NCI-H446 treated with DMSO at 0.1 percent for 48 hours (cell line): ENCODE measurements around the gene VPS9D1.
"Not testable (repeated sequence)": the region's sequence is repeated elsewhere in the genome, so short reads cannot be mapped to it uniquely, and the experiment has no call there.

Source experiments
- DNase-seq: peaks from one replicate; lab custom pipeline; 2025; lab: John Stamatoyannopoulos, UW

VPS9D1 gene

GRCh38 chr16:89709716-89710432, 10.8 kb downstream of the VPS9D1 start:
- no peak for DNase-seq

- DNase-seq, result no peak
These were observed 11.5 kb downstream of the VPS9D1 start for GRCh38 chr16:89709166-89709565.

GRCh38 chr16:89708481-89708931, 12.2 kb downstream of the VPS9D1 start:
- DNase-seq, result no peak

DNA sequence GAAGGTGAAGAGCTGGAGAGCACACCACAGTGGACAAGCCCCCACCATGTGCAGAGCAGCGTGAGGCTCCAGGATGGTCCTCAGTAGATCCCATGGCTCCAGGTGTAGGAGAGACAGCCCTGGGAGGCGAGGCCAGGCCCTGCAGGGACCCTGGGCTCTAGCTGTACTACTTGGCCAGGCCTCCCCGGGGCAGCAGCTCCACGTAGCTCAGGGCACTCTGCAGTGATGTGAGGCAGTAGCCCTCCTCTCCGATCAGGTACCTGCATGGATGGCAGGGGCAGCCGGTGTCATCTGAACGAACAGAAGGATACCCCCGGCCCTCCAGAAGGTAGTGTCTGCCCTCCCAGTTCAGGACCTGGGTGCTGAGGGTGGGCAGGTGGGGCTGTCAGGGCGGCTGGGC, 13.0 kb downstream of the VPS9D1 start:
- no peak for DNase-seq

DNA sequence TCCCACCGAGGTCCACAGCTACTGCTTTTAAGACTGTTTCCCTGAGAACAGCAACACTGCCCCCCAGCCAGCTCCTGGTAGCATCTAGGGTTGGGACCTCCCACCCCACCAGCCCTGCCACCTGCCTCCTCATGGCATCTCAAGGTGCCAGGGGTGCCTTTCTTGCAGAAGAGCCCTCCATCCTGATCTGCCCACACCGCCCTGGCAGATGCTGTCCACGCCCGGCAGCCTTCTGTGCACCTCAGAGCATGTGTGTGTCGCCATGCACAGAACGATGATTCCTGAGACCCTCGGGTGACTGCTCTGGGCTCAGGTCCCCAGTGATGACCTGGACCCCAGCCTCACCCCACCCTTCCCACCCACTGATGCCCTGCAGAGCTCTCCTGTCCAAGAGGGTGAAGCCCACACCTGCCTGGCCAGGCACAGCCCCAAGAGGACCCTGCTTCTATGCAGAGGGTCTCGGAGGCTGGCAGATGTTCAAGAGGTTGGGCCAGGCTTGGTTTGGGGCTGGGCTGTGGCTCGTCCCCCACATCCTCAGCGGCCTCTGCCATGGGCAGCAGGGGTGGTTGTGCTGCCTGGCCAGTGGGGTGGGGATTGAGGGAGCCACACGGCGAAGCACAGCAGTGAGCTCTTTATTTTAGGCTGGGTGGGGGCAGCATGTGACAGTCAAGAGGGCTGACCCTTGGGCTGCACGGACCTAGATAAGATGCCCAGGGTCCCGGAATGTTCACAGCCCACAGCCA, 14.0 kb downstream of the VPS9D1 start:
- DNase-seq, result no peak

GRCh38 chr16:89705006-89705405, 15.7 kb downstream of the VPS9D1 start:
- DNase-seq, result no peak

DNA sequence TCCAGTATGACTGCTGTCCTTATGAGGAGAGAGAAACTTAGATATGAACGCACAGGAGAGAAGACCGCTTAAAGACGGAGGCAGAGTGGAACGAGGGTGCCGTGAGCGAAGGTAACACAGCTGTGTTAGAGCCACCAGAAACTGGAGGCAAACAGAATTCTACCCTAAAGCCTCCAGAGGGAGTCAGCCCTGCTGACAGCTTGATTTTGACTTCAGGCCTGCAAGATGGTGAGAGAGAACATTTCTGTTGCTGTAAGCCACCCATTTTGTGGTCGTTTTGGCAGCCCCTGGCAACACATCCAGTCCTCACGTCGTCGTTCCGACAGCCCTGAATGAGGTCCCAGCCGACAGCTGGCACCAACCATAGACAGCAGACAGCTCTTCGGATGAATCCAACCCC, 16.4 kb downstream of the VPS9D1 start:
- no peak for DNase-seq

DNA sequence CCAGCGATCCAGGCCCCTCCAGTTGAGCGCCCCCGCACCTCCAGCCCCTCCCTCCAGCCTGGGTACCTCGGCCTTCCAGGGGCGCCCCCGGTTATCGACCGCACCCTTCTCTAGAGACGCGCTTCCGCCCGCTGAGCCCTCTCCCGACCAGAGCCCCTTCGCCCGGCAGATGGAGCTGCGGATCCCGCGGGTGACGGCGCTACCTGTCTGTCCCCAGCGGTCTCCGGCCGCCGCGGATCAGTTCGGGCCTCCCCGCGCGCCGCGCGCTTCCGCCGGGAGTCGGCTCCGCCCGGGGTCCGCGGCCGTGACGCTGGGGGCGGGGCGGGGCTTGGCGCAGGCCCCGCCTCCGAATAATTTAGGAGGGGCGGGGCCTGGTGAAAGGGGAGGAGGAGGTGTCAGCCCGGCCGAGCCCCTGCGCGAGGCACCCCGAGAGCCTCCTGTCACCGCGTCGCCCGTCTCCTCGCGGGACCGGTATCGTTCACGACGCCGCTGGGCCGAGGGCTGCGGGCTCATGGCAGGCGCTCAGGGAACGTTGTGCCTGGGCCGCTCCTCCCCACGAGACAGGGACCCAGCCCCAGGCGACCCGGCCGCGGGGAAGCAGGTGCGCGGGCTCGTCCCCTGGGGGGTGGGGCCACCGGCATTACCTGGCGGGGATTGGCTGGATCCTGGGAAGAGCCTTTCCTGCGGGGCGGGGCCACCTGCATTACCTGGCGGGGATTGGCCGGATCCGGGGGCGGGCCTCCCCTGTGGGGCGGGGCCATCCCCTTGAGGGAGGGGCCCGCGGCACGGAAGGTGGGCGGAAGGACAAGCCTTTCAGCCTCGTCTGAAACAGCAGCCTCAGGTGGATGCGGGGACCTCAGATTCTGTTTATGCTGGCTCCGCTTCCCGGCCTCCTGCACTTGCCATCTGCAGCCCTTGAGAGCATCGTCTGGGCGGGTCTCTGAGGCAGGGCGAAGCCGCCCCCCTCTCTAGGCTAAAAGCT, 19.0 kb downstream of the VPS9D1 start, which contains the start of gene SPATA2L:
TSS of gene SPATA2L (minus strand) at position 281 of the 982 bp plus-strand sequence. CDS start 473 bp downstream, outside the sequence.
- DNase-seq, result peak; percentile 29

GRCh38 chr16:89700649-89701424, 19.9 kb downstream of the VPS9D1 start:
- DNase-seq, result no peak

GRCh38 chr16:89700100-89700648, 20.5 kb downstream of the VPS9D1 start:
- peak; percentile 80 for DNase-seq

DNA sequence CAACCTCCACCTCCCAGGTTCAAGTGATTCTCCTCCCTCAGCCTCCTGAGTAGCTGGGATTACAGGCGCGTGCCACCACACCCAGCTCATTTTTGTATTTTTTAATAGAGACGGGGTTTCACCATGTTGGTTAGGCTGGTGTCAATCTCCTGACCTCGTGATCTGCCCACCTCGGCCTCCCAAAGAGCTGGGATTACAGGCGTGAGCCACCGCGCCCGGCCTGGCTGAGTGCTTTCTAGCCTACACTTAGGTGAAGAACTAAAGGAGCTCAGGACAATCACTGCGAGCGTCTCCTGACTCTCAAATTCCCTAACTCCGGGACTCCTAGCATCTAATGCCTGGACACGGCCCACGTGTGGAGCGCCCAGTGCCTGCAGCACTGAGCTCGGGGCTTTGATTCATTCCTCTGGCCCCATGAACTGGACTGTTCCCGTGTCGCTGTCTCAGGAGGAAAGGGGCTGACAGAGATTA, 21.0 kb downstream of the VPS9D1 start:
- DNase-seq, result not testable (repeated sequence)

GRCh38 chr16:89698717-89699116, 22.0 kb downstream of the VPS9D1 start:
- not testable (repeated sequence) for DNase-seq

DNA sequence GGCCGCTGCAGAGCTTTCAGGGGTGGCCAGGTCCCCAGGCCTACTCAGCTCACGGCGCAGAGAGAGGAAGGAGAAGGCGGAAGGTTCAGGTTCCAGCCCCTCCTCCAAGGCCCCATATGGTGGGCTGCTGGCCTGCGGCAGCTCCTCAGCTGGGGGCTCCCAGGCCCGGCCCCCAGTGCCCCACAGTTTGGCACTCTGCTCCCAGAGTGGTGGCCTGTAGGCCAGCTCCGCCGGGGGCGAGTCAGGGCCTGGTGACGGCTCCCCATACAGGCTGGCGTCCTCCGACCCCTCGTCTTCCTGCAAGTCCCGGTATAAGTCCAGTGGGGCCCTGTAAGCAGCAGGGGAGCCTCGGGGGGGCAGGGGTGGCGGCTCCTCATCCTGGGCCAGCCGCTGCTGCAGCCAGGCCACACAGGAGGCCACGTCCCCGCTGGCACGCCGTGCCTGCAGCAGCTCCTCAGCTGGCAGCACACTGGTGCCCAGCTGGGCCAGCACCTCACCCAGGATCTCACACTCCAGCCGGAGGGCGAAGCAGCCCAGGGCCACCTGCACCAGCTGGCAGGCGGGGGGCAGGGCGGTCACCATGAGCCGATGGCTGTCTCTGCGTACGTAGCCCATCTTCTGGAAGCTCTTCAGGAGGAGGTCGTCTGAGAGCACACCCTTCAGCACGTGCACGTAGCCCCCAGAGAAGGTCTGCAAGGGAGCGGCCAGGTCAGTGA, 22.9 kb downstream of the VPS9D1 start:
- no peak for DNase-seq

- DNase-seq, result no peak
These were observed 23.5 kb downstream of the VPS9D1 start for GRCh38 chr16:89697161-89697615.

GRCh38 chr16:89696670-89697128, 24.0 kb downstream of the VPS9D1 start:
- DNase-seq, result no peak

- no peak for DNase-seq
These were observed 24.6 kb downstream of the VPS9D1 start for GRCh38 chr16:89695875-89696669.

DNA sequence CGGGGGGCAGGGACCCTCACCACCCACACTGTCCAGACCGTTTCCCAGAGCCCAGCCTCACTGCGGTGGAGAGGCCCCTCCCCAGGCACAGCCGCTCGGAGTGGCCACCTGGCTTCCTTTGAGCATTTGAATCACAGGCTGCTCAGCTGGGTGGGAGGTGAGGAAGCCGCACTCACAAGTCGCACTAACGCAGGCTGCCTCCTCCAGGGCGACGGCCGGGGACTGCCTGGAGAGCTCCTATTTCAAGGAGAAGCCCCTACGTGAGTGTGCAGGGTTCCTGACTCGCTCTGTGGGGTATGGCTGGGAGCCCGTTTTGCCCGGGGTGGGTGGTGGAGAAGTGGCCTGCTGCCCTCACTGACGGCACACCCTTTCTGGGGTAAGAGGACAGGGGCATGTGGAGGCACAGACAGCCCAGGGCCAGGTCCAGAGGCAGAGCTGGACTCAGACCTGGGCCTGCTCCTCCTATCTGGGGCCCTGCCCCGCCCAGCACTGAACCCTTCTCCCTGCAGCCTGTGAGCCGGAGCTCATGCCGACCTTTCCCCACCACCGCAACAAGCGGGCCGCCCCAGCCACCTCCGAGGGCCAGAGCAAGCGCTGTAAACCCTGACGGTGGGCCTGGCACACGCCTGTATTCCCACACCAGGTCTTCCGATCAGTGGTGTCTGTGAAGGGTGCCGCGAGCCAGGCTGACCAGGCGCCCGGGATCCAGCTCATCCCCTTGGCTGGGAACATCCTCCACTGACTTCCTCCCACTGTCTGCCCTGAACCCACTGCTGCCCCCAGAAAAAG, 25.4 kb downstream of the VPS9D1 start:
- no peak for DNase-seq

GRCh38 chr16:89694784-89695085, 26.0 kb downstream of the VPS9D1 start:
- not testable (repeated sequence) for DNase-seq
